Gastrocnemius medialis (tissue), 4 donors: ENCODE results near the gene PTPN20.

ENCODE experiments used
- CTCF ChIP-seq, 5 experiments: fragments of 450-650 bp in 3 of 5; fragments of 200-600 bp in 2 of 5; sonication (generic) in 2 of 5; IDR thresholded peaks in 4 of 5; conservative IDR thresholded peaks in 1 of 5; 1 replicate in 4 of 5; 2 replicates in 1 of 5; pipeline ENCODE4 v1.5.1; 2016 to 2019; ENCODE audit warnings: antibody characterized with exemption in 5 of 5, mild to moderate bottlenecking in 3 of 5, moderate library complexity in 3 of 5
- POLR2A ChIP-seq, 2 donors: fragments of 450-650 bp; IDR thresholded peaks; one replicate each; pipeline ENCODE4 v1.6.1; 2017; ENCODE audit warnings: antibody characterized with exemption in 2 of 2, mild to moderate bottlenecking in 2 of 2, moderate library complexity in 2 of 2

- no peak for TF ChIP-seq CTCF (IDR thresholded peaks at IDR 0.05 in 4 of 5, conservative IDR thresholded peaks at IDR 0.05 in 1 of 5)
- TF ChIP-seq POLR2A (IDR thresholded peaks at IDR 0.05): no peak
Observed at GRCh38 chr10:47025540-47026300, 114.5 kb downstream of the PTPN20 start.
